Transverse colon (tissue), 4 donors: ENCODE measurements around the gene SPATA4. TPM values are rescaled to one million over a fixed set of nuclear protein-coding genes. Genes with fewer than 3 reads are reported as not detected.

Experiments used
- DNase-seq: peaks from one replicate; pipeline ENCODE4 v3.0.0-alpha.2; 2019
- H3K27ac ChIP-seq, 4 donors: fragments of 200-600 bp; sonication (generic); 2 replicates each; pipeline ENCODE4 v1.5.1; 2016 to 2018; ENCODE audit warnings: inconsistent platforms in 4 of 4
- H3K27me3 ChIP-seq: fragments of 200-600 bp; sonication (generic); 2 replicates; pipeline ENCODE4 v1.5.1; 2017; ENCODE audit warnings: inconsistent platforms
- H3K36me3 ChIP-seq, 4 donors: fragments of 200-600 bp; sonication (generic); 2 replicates each; pipeline ENCODE4 v1.5.1; 2017 to 2019; ENCODE audit warnings: inconsistent platforms in 4 of 4
- H3K4me1 ChIP-seq, 4 donors: fragments of 200-600 bp; sonication (generic); 2 replicates each; pipeline ENCODE4 v1.5.1; 2017 to 2020; ENCODE audit warnings: inconsistent platforms in 4 of 4
- H3K4me3 ChIP-seq, 4 donors: fragments of 200-600 bp; sonication (generic); 1 replicate in 1 of 4; 2 replicates in 3 of 4; pipeline versions ENCODE4 v1.5.1 to v1.6.1; 2017 to 2019; ENCODE audit warnings: inconsistent platforms in 4 of 4
- H3K9me3 ChIP-seq, 2 donors: fragments of 200-600 bp; sonication (generic); 2 replicates each; pipeline ENCODE4 v1.5.1; 2017 to 2019; ENCODE audit warnings: inconsistent platforms in 2 of 2
- CTCF ChIP-seq, 5 experiments: fragments of 200-600 bp in 3 of 5; fragments of 450-650 bp in 2 of 5; sonication (generic) in 3 of 5; IDR thresholded peaks; 1 replicate in 2 of 5; 2 replicates in 3 of 5; pipeline ENCODE4 v1.5.1; 2016 to 2017; ENCODE audit warnings: antibody characterized with exemption in 5 of 5, inconsistent platforms in 3 of 5, mild to moderate bottlenecking in 2 of 5, moderate library complexity in 1 of 5
- EP300 ChIP-seq: sonication (generic); formaldehyde crosslinking; IDR thresholded peaks from one replicate; pipeline ENCODE4 v1.6.1; 2017; ENCODE audit warnings: antibody characterized with exemption, low read depth
- POLR2A ChIP-seq: fragments of 450-650 bp; IDR thresholded peaks from one replicate; pipeline ENCODE4 v1.6.1; 2016; ENCODE audit warnings: antibody characterized with exemption, mild to moderate bottlenecking, moderate library complexity
- POLR2AphosphoS5 ChIP-seq, 3 donors: sonication (generic); formaldehyde crosslinking; IDR thresholded peaks; one replicate each; pipeline ENCODE4 v1.6.1; 2016; ENCODE audit warnings: antibody characterized with exemption in 3 of 3
- WGBS, 2 donors: methylation state at CpG; one replicate each; pipeline ENCODE4 v1.1.5; 2018; ENCODE audit warnings: low coverage in 1 of 2; 5-methylcytosine and 5-hydroxymethylcytosine counted together
- in situ Hi-C, 4 donors: fragments of 200-750 bp; cut with MboI; loops; one replicate each; pipeline versions ENCODE4 v1.15.0 to v1.15.1; 2017; ENCODE audit warnings: low sequenced_read_pairs in 3 of 4, low pct_ligation_motif_present in 1 of 4, low pct_unique_long_range_greater_than_20kb in 1 of 4
- intact Hi-C: fragments of 100-400 bp; cut with DNase I; formaldehyde crosslinking; loops from one replicate; pipeline ENCODE4 v1.15.1; 2023; ENCODE audit warnings: low total_unique reads
- total RNA-seq, 4 donors: library from RNA; depleted of rRNA; stranded (reverse); fragments of >200 nt; gene quantifications; one replicate each; pipeline ENCODE4 v1.1.0, GENCODE V29; 2016

SPATA4 gene
- total RNA-seq, 4 donors from 2014 or later: not detected

GRCh38 chr4:176142253-176142652 lies 53.1 kb downstream of the SPATA4 start:
- no peaks in the 10 kb centered on the region for H3K4me1 ChIP-seq
- H3K27ac ChIP-seq: no peak overlapping the region
- intact Hi-C loops: no loop called here
- WGBS, 2 donors: 67% methylated on average over 2 of the region's 2 CpGs
- TF ChIP-seq POLR2A: no peak
- TF ChIP-seq POLR2AphosphoS5 (IDR thresholded peaks at IDR 0.05): no peak
- TF ChIP-seq EP300: no peak
- TF ChIP-seq CTCF (IDR thresholded peaks at IDR 0.05): no peak
- no peaks in the 10 kb centered on the region for H3K9me3 ChIP-seq
- in situ Hi-C loops: no loop called here
- no peaks in the 10 kb centered on the region for H3K36me3 ChIP-seq
- no peaks in the 10 kb centered on the region for H3K27me3 ChIP-seq
- no peak overlapping the region for H3K4me3 ChIP-seq
- DNase-seq: no peak

GRCh38 chr4:176139518-176139917 lies 55.9 kb downstream of the SPATA4 start:
- in situ Hi-C loops (no loop called here), intact Hi-C loops (no loop called here)
- Histone ChIP-seq H3K9me3 (no peaks in the 10 kb centered on the region), H3K4me3 (no peak overlapping the region), H3K27ac (no peak overlapping the region), H3K4me1 (no peaks in the 10 kb centered on the region), H3K36me3 (no peaks in the 10 kb centered on the region), H3K27me3 (no peaks in the 10 kb centered on the region)
- DNase-seq: no peak
- TF ChIP-seq POLR2A: no peak
- no peak for TF ChIP-seq EP300
- TF ChIP-seq POLR2AphosphoS5 (IDR thresholded peaks at IDR 0.05): no peak
- TF ChIP-seq CTCF (IDR thresholded peaks at IDR 0.05): no peak

GRCh38 chr4:176137631-176138030 lies 57.8 kb downstream of the SPATA4 start:
- intact Hi-C loops: no loop called here
- TF ChIP-seq CTCF (IDR thresholded peaks at IDR 0.05): no peak
- TF ChIP-seq POLR2A: no peak
- TF ChIP-seq POLR2AphosphoS5 (IDR thresholded peaks at IDR 0.05): no peak
- no peak for TF ChIP-seq EP300
- DNase-seq: no peak
- H3K4me3 ChIP-seq: no peak overlapping the region
- no peaks in the 10 kb centered on the region for H3K4me1 ChIP-seq
- no peaks in the 10 kb centered on the region for H3K27me3 ChIP-seq
- H3K9me3 ChIP-seq: no peaks in the 10 kb centered on the region
- no peak overlapping the region for H3K27ac ChIP-seq
- in situ Hi-C loops: no loop called here
- H3K36me3 ChIP-seq: no peaks in the 10 kb centered on the region

- Histone ChIP-seq H3K27me3 (no peaks in the 10 kb centered on the region), H3K9me3 (no peaks in the 10 kb centered on the region), H3K4me1 (no peaks in the 10 kb centered on the region), H3K27ac (no peak overlapping the region), H3K36me3 (no peaks in the 10 kb centered on the region), H3K4me3 (no peak overlapping the region)
- WGBS, 2 donors: 66 to 70% methylated on average over 2 of the region's 2 CpGs
- intact Hi-C loops: no loop called here
- TF ChIP-seq POLR2A (no peak), CTCF (IDR thresholded peaks at IDR 0.05) (no peak), EP300 (no peak), POLR2AphosphoS5 (IDR thresholded peaks at IDR 0.05) (no peak)
- DNase-seq: no peak
- in situ Hi-C loops: no loop called here
These were observed 60.7 kb downstream of the SPATA4 start for GRCh38 chr4:176134670-176135069.

Other genes starting within 250 kb of the SPATA4 start
- 1 to 10 TPM in 2 of 4 donors, under 1 TPM in 1, not detected in 1; 0.96 to 7.6 (median 1.4) TPM for gene WDR17, start 129.7 kb downstream of the SPATA4 start, total RNA-seq
- gene ASB5, start 73.6 kb upstream of the SPATA4 start, total RNA-seq: 1 to 10 TPM in 3 of 4 donors, not detected in 1; 1.4 to 3.8 (median 1.8) TPM
- 10 to 100 TPM; 23.2 to 77.8 (median 33.8) TPM for gene SPCS3, start 124.4 kb upstream of the SPATA4 start, total RNA-seq